ENCODE results near the gene CAMSAP2.

Gene CAMSAP2

GRCh38 chr1:200710166-200710565 is 28.5 kb upstream of the CAMSAP2 start:
- no peaks in the 10 kb centered on the region for H3K27me3 ChIP-seq (ENCODE audit: control insufficient read depth, insufficient read depth, low read length, poor library complexity, severe bottlenecking)
- no peaks in the 10 kb centered on the region for H3K9me3 ChIP-seq (ENCODE audit: control insufficient read depth, low read length)
- WGBS, 2 experiments: 89% methylated on average over 2 of the region's 2 CpGs
- H3K4me1 ChIP-seq (ENCODE audit: control insufficient read depth, insufficient read depth, low read length): peaks cover 6% of the 10 kb centered on the region
- H3K4me3 ChIP-seq (ENCODE audit: insufficient read depth, low read depth, low read length): no peak overlapping the region
- H3K27ac ChIP-seq (ENCODE audit: insufficient read depth, low read depth, low read length, poor library complexity, severe bottlenecking): no peak overlapping the region
- H3K36me3 ChIP-seq (ENCODE audit: control insufficient read depth, insufficient read depth, low read length): no peaks in the 10 kb centered on the region

- Histone ChIP-seq H3K9me3 (ENCODE audit: control insufficient read depth, low read length) (no peaks in the 10 kb centered on the region), H3K36me3 (ENCODE audit: control insufficient read depth, insufficient read depth, low read length) (no peaks in the 10 kb centered on the region), H3K4me1 (ENCODE audit: control insufficient read depth, insufficient read depth, low read length) (peaks cover 6% of the 10 kb centered on the region), H3K27ac (ENCODE audit: insufficient read depth, low read depth, low read length, poor library complexity, severe bottlenecking) (no peak overlapping the region), H3K4me3 (ENCODE audit: insufficient read depth, low read depth, low read length) (no peak overlapping the region), H3K27me3 (ENCODE audit: control insufficient read depth, insufficient read depth, low read length, poor library complexity, severe bottlenecking) (no peaks in the 10 kb centered on the region)
- WGBS, 2 experiments: 94 to 95% methylated on average over 2 of the region's 2 CpGs
These were observed 24.0 kb upstream of the CAMSAP2 start for GRCh38 chr1:200714504-200715187.

GRCh38 chr1:200720199-200720598 is 18.5 kb upstream of the CAMSAP2 start:
- H3K36me3 ChIP-seq (ENCODE audit: control insufficient read depth, insufficient read depth, low read length): no peaks in the 10 kb centered on the region
- no peaks in the 10 kb centered on the region for H3K4me1 ChIP-seq (ENCODE audit: control insufficient read depth, insufficient read depth, low read length)
- H3K4me3 ChIP-seq (ENCODE audit: insufficient read depth, low read depth, low read length): no peak overlapping the region
- WGBS, 2 experiments: 80% methylated on average over 1 of the region's 1 CpG; no CpG with 5 or more reads in 1 of the 2 experiments
- no peaks in the 10 kb centered on the region for H3K27me3 ChIP-seq (ENCODE audit: control insufficient read depth, insufficient read depth, low read length, poor library complexity, severe bottlenecking)
- H3K27ac ChIP-seq (ENCODE audit: insufficient read depth, low read depth, low read length, poor library complexity, severe bottlenecking): no peak overlapping the region
- H3K9me3 ChIP-seq (ENCODE audit: control insufficient read depth, low read length): no peaks in the 10 kb centered on the region

GRCh38 chr1:200724064-200724463 is 14.6 kb upstream of the CAMSAP2 start:
- no peaks in the 10 kb centered on the region for H3K27me3 ChIP-seq (ENCODE audit: control insufficient read depth, insufficient read depth, low read length, poor library complexity, severe bottlenecking)
- no peaks in the 10 kb centered on the region for H3K4me1 ChIP-seq (ENCODE audit: control insufficient read depth, insufficient read depth, low read length)
- H3K4me3 ChIP-seq (ENCODE audit: insufficient read depth, low read depth, low read length): no peak overlapping the region
- no peaks in the 10 kb centered on the region for H3K9me3 ChIP-seq (ENCODE audit: control insufficient read depth, low read length)
- no peak overlapping the region for H3K27ac ChIP-seq (ENCODE audit: insufficient read depth, low read depth, low read length, poor library complexity, severe bottlenecking)
- H3K36me3 ChIP-seq (ENCODE audit: control insufficient read depth, insufficient read depth, low read length): no peaks in the 10 kb centered on the region

- Histone ChIP-seq H3K27me3 (ENCODE audit: control insufficient read depth, insufficient read depth, low read length, poor library complexity, severe bottlenecking) (no peaks in the 10 kb centered on the region), H3K4me3 (ENCODE audit: insufficient read depth, low read depth, low read length) (no peak overlapping the region), H3K36me3 (ENCODE audit: control insufficient read depth, insufficient read depth, low read length) (no peaks in the 10 kb centered on the region), H3K9me3 (ENCODE audit: control insufficient read depth, low read length) (no peaks in the 10 kb centered on the region), H3K27ac (ENCODE audit: insufficient read depth, low read depth, low read length, poor library complexity, severe bottlenecking) (no peak overlapping the region), H3K4me1 (ENCODE audit: control insufficient read depth, insufficient read depth, low read length) (no peaks in the 10 kb centered on the region)
- 90 to 94% methylated on average over 2 of the region's 2 CpGs for WGBS, 2 experiments
These were observed 11.4 kb upstream of the CAMSAP2 start for GRCh38 chr1:200727257-200727656.

- WGBS, 2 experiments: 80 to 96% methylated on average over 2 of the region's 3 CpGs
- H3K36me3 ChIP-seq (ENCODE audit: control insufficient read depth, insufficient read depth, low read length): no peaks in the 10 kb centered on the region
- no peaks in the 10 kb centered on the region for H3K27me3 ChIP-seq (ENCODE audit: control insufficient read depth, insufficient read depth, low read length, poor library complexity, severe bottlenecking)
- no peak overlapping the region for H3K27ac ChIP-seq (ENCODE audit: insufficient read depth, low read depth, low read length, poor library complexity, severe bottlenecking)
- no peaks in the 10 kb centered on the region for H3K9me3 ChIP-seq (ENCODE audit: control insufficient read depth, low read length)
- no peaks in the 10 kb centered on the region for H3K4me1 ChIP-seq (ENCODE audit: control insufficient read depth, insufficient read depth, low read length)
- no peak overlapping the region for H3K4me3 ChIP-seq (ENCODE audit: insufficient read depth, low read depth, low read length)
These were observed 8.8 kb upstream of the CAMSAP2 start for GRCh38 chr1:200729863-200730262.

GRCh38 chr1:200731654-200732332 is 6.9 kb upstream of the CAMSAP2 start:
- H3K27ac ChIP-seq (ENCODE audit: insufficient read depth, low read depth, low read length, poor library complexity, severe bottlenecking): no peak overlapping the region
- 96 to 98% methylated on average over 5 of the region's 5 CpGs for WGBS, 2 experiments

GRCh38 chr1:200732438-200732837 is 6.3 kb upstream of the CAMSAP2 start:
- H3K27me3 ChIP-seq (ENCODE audit: control insufficient read depth, insufficient read depth, low read length, poor library complexity, severe bottlenecking): no peaks in the 10 kb centered on the region
- no peaks in the 10 kb centered on the region for H3K4me1 ChIP-seq (ENCODE audit: control insufficient read depth, insufficient read depth, low read length)
- H3K4me3 ChIP-seq (ENCODE audit: insufficient read depth, low read depth, low read length): no peak overlapping the region
- WGBS, 2 experiments: 53 to 54% methylated on average over 7 of the region's 7 CpGs
- H3K36me3 ChIP-seq (ENCODE audit: control insufficient read depth, insufficient read depth, low read length): no peaks in the 10 kb centered on the region
- no peak overlapping the region for H3K27ac ChIP-seq (ENCODE audit: insufficient read depth, low read depth, low read length, poor library complexity, severe bottlenecking)
- H3K9me3 ChIP-seq (ENCODE audit: control insufficient read depth, low read length): no peaks in the 10 kb centered on the region

More at GRCh38 chr1:200731654-200732332, 6.9 kb upstream of the CAMSAP2 start:
- H3K4me3 ChIP-seq (ENCODE audit: insufficient read depth, low read depth, low read length): no peak overlapping the region
- no peaks in the 10 kb centered on the region for H3K9me3 ChIP-seq (ENCODE audit: control insufficient read depth, low read length)
- no peaks in the 10 kb centered on the region for H3K36me3 ChIP-seq (ENCODE audit: control insufficient read depth, insufficient read depth, low read length)
- no peaks in the 10 kb centered on the region for H3K4me1 ChIP-seq (ENCODE audit: control insufficient read depth, insufficient read depth, low read length)
- H3K27me3 ChIP-seq (ENCODE audit: control insufficient read depth, insufficient read depth, low read length, poor library complexity, severe bottlenecking): no peaks in the 10 kb centered on the region

GRCh38 chr1:200733907-200734306 is 4.8 kb upstream of the CAMSAP2 start:
- no peaks in the 10 kb centered on the region for H3K36me3 ChIP-seq (ENCODE audit: control insufficient read depth, insufficient read depth, low read length)
- 89 to 92% methylated on average over 6 of the region's 6 CpGs for WGBS, 2 experiments
- H3K27ac ChIP-seq (ENCODE audit: insufficient read depth, low read depth, low read length, poor library complexity, severe bottlenecking): no peak overlapping the region
- H3K9me3 ChIP-seq (ENCODE audit: control insufficient read depth, low read length): no peaks in the 10 kb centered on the region
- H3K4me3 ChIP-seq (ENCODE audit: insufficient read depth, low read depth, low read length): no peak overlapping the region
- H3K4me1 ChIP-seq (ENCODE audit: control insufficient read depth, insufficient read depth, low read length): no peaks in the 10 kb centered on the region
- no peaks in the 10 kb centered on the region for H3K27me3 ChIP-seq (ENCODE audit: control insufficient read depth, insufficient read depth, low read length, poor library complexity, severe bottlenecking)

- Histone ChIP-seq H3K36me3 (ENCODE audit: control insufficient read depth, insufficient read depth, low read length) (no peaks in the 10 kb centered on the region), H3K9me3 (ENCODE audit: control insufficient read depth, low read length) (no peaks in the 10 kb centered on the region), H3K4me1 (ENCODE audit: control insufficient read depth, insufficient read depth, low read length) (peaks cover 3% of the 10 kb centered on the region), H3K4me3 (ENCODE audit: insufficient read depth, low read depth, low read length) (peak overlapping the region; percentile 24), H3K27ac (ENCODE audit: insufficient read depth, low read depth, low read length, poor library complexity, severe bottlenecking) (no peak overlapping the region), H3K27me3 (ENCODE audit: control insufficient read depth, insufficient read depth, low read length, poor library complexity, severe bottlenecking) (no peaks in the 10 kb centered on the region)
- 81 to 84% methylated on average over 5 to 6 of the region's 8 CpGs for WGBS, 2 experiments
These were observed 924 bp upstream of the CAMSAP2 start for GRCh38 chr1:200737647-200738291.
